GM19438 (cell line): ENCODE measurements around the gene ARHGEF16.

Experiments used
- ATAC-seq: cut with Tn5 transposase; IDR thresholded peaks from one replicate; pipeline ENCODE4 v1.9.1; 2021; ENCODE audit warnings: low read depth; ENCODE audit not compliant: unreplicated experiment

The ARHGEF16 gene

GRCh38 chr1:3498246-3498930 lies 43.9 kb downstream of the ARHGEF16 start:
- no peak for ATAC-seq

GRCh38 chr1:3498986-3499385 lies 44.5 kb downstream of the ARHGEF16 start:
- ATAC-seq = no peak

- no peak for ATAC-seq
Measured at GRCh38 chr1:3499611-3500010, 45.1 kb downstream of the ARHGEF16 start.

- ATAC-seq = no peak
Measured at GRCh38 chr1:3500265-3500835, 45.9 kb downstream of the ARHGEF16 start.

GRCh38 chr1:3501437-3501836 lies 47.0 kb downstream of the ARHGEF16 start:
- no peak for ATAC-seq

- ATAC-seq = no peak
Measured at GRCh38 chr1:3501856-3502640, 47.6 kb downstream of the ARHGEF16 start.

- no peak for ATAC-seq
Measured at GRCh38 chr1:3502641-3503524, 48.4 kb downstream of the ARHGEF16 start.

- ATAC-seq = no peak
Measured at GRCh38 chr1:3503525-3503886, 49.0 kb downstream of the ARHGEF16 start.

- no peak for ATAC-seq
Measured at GRCh38 chr1:3504151-3504821, 49.8 kb downstream of the ARHGEF16 start.

- ATAC-seq = no peak
Measured at GRCh38 chr1:3504822-3505153, 50.3 kb downstream of the ARHGEF16 start.

- no peak for ATAC-seq
Measured at GRCh38 chr1:3505161-3505560, 50.7 kb downstream of the ARHGEF16 start.

GRCh38 chr1:3506041-3506440 lies 51.6 kb downstream of the ARHGEF16 start:
- ATAC-seq = no peak

- ATAC-seq = no peak
Measured at GRCh38 chr1:3506943-3507342, 52.5 kb downstream of the ARHGEF16 start.

GRCh38 chr1:3507636-3508275 lies 53.3 kb downstream of the ARHGEF16 start:
- no peak for ATAC-seq

GRCh38 chr1:3508757-3509415 lies 54.4 kb downstream of the ARHGEF16 start:
- ATAC-seq = no peak

- no peak for ATAC-seq
Measured at GRCh38 chr1:3509721-3510120, 55.3 kb downstream of the ARHGEF16 start.

GRCh38 chr1:3510136-3510955 lies 55.9 kb downstream of the ARHGEF16 start:
- ATAC-seq = no peak

GRCh38 chr1:3510956-3511250 lies 56.4 kb downstream of the ARHGEF16 start:
- no peak for ATAC-seq

- no peak for ATAC-seq
Measured at GRCh38 chr1:3511306-3511705, 56.8 kb downstream of the ARHGEF16 start.
